NCI-H69 (cell line): ENCODE data around the gene GRAMD1C.
A peak's percentile ranks its signal among the peaks of the same experiment; 100 is the strongest.

ENCODE experiments used
- DNase-seq: peaks from one replicate; lab custom pipeline; 2025; lab: John Stamatoyannopoulos, UW

Gene GRAMD1C

GRCh38 chr3:113852506-113852905, 13.9 kb downstream of the GRAMD1C start:
- DNase-seq: no peak

- no peak for DNase-seq
These were observed 28.9 kb downstream of the GRAMD1C start for GRCh38 chr3:113867506-113867905.

DNA sequence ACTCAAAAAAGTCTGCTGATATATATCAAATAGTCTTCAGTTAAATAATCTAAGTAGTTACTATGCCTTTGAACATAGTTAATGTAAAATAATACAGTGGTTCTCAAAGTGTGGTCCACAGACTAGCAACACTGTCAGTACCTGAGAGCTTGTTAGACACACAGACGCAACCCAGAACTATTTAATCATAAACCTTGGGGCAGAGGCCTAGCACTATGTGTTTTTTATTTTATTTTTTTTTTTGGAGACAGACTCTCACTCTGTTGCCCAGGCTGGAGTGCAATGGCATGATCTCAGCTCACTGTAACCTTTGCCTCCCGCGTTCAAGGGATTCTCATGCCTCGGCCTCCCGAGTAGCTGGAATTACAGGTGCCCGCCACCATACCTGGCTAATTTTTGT, 34.7 kb downstream of the GRAMD1C start:
- no peak for DNase-seq

GRCh38 chr3:113873814-113874526, 35.4 kb downstream of the GRAMD1C start:
- no peak for DNase-seq

DNA sequence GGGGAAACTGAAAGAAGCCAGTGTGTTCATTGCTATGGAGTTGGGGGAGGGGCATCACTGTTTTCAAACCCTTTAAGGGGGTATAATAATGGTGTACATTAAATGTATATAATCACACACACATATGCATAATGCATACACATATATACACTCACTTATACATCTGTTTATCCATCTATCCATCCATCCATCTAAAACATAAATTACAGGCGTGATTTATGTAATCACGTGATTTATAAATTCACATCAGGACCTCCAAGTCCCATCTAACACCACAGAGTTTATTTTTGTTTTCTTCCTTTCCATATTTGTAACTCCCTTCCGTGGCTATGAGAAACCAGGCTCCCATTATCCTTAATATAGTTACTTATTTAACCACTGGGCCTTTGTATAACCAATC, 39.8 kb downstream of the GRAMD1C start:
- DNase-seq: no peak

DNA sequence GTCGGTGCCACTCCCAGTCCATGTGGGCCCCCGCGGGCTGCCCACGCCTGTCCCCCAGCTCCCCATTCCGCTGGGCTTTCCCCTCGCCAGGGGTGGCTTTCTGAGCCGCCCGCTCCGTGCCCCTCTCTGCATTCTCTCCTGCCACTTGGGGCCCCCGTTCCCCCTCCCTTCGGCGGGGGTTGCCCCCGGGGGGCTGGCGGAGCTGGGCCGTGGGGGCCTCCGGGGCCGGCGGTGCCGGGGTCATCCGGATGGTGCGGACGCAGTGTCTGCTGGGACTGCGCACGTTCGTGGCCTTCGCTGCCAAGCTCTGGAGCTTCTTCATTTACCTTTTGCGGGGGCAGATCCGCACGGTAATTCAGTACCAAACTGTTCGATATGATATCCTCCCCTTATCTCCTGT, 46.5 kb downstream of the GRAMD1C start:
- DNase-seq: no peak

DNA sequence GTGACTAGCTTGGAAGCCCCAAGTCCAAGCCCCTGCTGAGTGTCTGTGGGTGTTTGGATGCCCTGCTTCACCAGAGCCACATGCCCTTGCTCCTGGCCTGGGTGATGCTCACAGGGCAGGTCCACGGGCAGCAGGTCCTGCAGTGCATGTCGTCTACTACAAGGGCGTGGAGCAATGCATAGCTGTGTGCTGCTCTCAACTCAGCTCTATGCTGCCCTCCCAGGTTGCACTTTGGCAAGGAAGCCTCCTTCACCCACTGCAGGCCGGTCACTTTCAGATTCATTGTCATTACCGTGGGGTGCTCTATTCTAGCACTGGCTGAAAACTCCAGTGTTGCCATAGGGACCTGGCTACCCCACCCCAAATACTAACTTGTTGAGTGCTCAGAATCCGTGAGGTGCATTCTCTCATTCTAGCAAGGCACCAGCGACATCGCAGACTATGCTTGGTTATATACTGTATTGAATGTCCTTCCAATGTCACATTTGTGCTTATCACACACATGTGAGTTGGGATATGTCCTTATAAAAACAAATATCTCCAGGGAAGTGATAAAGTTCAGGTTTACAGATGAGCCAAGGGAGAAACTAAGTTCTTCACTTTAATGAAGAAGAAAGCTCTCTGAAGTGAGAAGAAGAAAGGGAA, 51.8 kb downstream of the GRAMD1C start:
- DNase-seq: peak; percentile 3

DNA sequence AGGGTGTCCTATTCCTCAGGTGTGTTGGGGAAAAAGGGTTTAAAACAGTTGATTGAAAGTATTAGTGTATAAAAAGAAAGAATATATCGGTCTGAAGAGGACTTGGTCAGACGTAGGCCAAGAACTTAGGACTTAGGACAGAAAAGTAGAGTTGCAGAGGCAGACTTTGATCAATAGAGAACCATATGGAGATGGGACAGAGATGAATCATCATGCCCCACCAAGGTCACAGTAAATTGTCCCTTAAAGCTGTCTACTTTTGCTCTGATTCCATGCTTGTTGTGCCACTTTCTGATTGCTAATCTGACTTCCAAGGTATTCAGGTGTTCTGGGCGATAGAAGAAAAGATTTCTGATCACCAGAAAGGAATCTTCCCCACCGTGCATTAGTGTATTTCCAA, 56.3 kb downstream of the GRAMD1C start:
- DNase-seq: no peak

- DNase-seq: no peak
These were observed 57.4 kb downstream of the GRAMD1C start for GRCh38 chr3:113895964-113896363.

DNA sequence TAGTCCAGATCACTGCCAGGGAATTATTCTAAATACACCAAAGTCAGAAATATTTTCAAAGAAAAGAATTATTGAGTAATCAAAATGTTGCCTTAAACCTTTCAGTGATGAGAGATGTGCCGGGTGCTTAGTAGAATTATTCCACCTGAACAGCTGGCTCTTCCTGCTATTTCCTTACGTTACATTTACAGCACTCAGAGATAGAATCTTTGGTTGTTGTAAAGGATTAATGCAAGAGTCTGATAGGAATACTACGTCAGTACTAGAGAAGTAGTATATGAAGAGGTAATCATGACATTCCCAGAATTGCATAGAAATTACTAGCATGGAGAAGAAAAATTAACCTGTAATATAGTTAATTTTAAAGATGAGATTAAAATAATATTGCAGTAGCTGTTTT, 58.3 kb downstream of the GRAMD1C start:
- DNase-seq: no peak

- no peak for DNase-seq
These were observed 58.8 kb downstream of the GRAMD1C start for GRCh38 chr3:113897373-113897777.

DNA sequence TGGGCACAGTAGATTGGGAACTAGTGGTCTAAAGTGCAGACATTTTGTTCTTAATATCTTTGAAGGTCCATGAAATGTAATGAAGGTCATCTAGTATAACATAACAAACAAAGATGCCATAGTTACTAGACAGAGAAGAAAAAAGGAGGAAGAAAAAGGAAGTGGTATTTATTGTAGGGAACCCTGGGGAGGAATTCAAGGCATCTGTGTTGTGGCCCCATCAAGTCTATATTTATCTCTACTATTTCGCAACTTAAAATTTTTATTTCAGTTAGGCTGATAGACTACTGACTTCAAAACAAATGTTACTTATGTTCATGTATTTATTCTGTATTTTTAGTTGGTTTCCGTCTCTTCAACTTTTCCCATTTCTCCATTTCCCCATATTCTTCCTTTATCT, 60.3 kb downstream of the GRAMD1C start:
- no peak for DNase-seq

DNA sequence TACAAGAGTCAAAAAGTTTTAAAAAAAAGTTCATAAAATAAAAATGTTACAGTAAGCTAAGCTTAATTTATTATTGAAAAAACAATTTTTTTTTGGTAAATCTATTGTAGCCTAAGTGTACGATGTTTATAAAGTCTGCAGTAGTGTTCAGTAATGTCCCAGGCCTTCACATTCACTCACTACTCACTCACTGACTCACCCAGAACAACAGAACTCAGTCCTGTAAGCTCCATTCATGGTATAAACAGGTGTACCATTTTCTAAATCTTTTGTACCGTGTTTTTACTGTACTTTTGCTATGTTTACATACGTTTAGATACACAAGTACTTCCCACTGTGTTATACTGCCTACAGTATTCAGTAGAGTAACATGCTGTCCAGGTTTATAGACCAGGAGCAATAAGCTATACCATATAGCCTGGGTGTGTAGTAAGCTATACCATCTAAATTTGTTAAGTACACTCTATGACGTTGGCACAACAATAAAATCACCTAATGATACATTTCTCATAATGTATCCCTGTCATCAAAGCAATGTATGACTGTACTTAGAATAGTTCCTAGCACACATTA, 68.1 kb downstream of the GRAMD1C start:
- no peak for DNase-seq

- no peak for DNase-seq
These were observed 69.5 kb downstream of the GRAMD1C start for GRCh38 chr3:113908133-113908532.

- no peak for DNase-seq
These were observed 72.4 kb downstream of the GRAMD1C start for GRCh38 chr3:113910966-113911365.

DNA sequence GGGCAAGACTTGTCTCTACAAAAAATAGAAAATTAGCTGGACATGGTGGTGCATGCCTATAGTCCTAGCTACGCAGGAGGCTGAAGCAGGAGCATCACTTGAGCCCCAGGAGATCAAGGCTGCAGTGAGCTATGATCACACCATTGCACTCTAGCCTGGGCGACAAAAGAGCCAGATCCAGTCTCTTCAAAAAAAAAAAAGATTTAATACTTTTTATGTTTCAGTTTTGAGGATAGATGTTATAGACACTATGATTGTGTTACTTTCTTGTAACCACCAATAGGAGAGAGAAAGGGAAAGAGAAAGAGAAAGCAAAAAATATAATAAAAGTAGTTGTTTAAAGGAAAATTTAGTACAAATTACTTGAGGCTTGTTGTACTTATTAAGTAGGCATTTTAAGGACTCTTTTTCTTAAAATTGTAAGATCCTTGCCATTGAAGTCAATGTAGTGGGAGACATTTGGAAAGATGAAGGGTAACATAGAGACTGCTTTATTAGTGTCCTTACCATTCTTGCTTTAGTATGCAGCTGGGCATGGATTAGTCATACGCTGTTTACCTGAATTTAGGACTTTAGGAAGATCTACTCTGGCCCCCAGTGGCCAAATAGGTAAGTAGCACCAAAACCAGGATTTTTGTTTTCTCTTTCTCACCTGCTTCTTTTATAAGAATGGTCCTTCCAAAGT, 74.1 kb downstream of the GRAMD1C start:
- peak; percentile 66 for DNase-seq

DNA sequence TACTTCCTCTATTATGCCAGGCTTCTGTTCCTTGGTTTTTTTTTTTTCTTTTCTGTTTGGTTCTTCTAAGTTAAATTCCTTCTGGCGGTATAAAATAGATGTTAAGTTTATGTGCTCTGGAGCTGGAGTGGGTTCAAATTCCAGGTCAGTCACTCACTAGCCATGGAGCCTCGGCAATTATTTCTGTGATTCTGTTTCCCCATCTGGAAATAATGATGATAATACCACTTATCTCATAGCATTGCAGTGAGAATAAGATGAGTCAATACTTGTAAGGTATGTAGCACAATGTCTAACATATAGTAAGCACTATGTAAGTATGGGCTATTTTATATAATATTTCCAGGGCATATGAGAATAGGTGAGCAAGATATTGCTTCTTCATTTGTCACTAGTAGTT, 76.1 kb downstream of the GRAMD1C start:
- DNase-seq: no peak

- DNase-seq: no peak
These were observed 89.0 kb downstream of the GRAMD1C start for GRCh38 chr3:113927556-113927955.

- DNase-seq: no peak
These were observed 108.2 kb downstream of the GRAMD1C start for GRCh38 chr3:113946831-113947230.

DNA sequence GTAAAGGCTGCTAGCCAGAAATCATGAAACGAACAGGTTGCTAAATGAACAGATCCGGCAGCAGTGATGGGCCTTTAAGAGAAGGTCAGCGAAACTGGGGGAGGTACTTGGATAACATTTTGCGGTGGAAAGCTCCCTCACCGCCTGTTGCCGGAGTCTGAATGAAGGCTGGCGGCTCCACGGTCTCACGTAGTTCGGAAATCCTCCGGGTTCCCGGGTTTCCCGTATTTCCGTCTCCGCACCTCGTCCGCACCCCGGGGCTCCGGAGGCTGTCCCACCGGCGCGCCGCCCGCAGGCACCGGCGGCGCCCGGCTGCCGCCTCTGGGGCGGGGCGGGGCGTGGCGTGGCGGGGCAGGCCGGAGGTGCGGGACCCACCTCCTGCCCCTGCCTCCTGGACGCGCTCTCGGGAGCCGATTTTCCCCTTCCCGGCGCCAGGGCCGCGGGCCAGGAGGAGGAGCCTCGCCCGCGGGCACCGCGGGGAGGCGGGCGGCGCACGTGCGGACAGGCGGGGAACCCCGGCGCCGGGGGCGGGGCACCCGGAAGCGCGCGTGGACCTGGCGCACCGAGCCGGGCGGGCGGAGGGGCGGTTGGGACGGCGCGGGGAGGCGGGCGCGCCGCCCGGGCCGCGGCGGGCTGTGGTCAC, 108.9 kb downstream of the GRAMD1C start, which contains the start of gene ZDHHC23:
ZDHHC23 (plus strand) TSS at position 642 of the 643 bp plus-strand sequence. CDS start 790 bp downstream, outside the sequence.
- peak; percentile 80 for DNase-seq

DNA sequence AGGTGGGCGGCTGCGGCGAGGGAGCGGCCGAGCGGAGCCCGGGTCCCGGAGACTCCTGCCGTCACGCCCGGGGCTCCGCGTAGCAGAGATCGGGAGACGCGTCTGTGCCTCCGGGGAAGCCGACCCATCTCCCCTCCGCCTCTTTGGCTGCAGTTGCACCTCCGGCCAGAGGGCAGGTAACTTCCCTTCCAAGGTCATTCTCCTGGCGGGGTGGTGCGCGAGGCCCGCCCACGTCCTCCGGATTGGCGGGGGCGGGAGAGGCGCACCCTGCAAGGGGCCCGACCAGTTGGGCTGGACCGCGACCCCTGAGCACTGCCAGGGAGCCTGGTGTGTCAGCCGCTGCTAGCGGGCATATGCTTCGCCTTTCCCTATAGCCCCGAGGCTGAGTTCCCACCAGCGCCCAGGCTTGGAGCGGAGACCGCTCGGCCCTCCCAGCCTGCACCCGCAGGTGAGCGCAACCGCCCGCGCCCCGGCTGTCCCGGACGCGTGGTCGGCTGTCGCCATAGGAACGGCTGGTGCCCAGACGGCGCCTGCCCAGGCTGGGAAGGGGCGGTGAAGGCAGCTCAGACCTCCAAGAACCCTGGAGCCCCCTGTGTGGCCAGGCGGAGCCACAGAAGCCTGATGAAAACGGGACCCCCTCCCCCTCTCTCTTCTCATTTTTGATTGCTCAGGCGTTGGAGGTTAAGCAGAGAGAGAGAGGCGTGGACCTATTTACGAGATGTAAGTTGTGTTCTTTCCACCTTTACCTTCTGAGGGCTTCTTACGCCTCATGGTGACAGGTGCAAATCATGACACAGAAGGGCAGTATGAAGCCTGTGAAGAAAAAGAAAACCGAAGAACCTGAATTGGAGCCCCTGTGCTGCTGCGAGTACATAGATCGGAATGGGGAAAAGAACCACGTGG, 109.7 kb downstream of the GRAMD1C start:
- DNase-seq: peak; percentile 59
